Kidney (tissue), 14 donors: ENCODE data around the gene PRDM16. TPM values are rescaled to one million over a fixed set of nuclear protein-coding genes. Genes with fewer than 3 reads are reported as not detected.
A peak's percentile ranks its signal among the peaks of the same experiment; 100 is the strongest.

Experiments
- DNase-seq, 5 donors: peaks; one replicate each; pipeline ENCODE4 v3.0.0-alpha.2; 2013 to 2020
- FAIRE-seq: peaks from 2 replicates; lab custom pipeline; 2012; peaks lifted over from hg19 to GRCh38; lab: Jason Lieb, UNC
- H3K27ac ChIP-seq, 2 donors: one replicate each; pipeline ENCODE4 v1.7.0; 2013; ENCODE audit warnings: low read depth in 2 of 2, low read length in 2 of 2, inconsistent platforms in 1 of 2
- H3K27me3 ChIP-seq: one replicate; pipeline ENCODE4 v1.7.1; 2013; ENCODE audit warnings: low read length, inconsistent platforms; ENCODE audit not compliant: control insufficient read depth, insufficient read depth
- H3K36me3 ChIP-seq, 3 donors: one replicate each; pipeline versions ENCODE4 v1.7.0 to v1.7.1; 2013; ENCODE audit warnings: low read length in 3 of 3, control low read depth in 1 of 3, inconsistent platforms in 1 of 3; ENCODE audit not compliant: insufficient read depth in 3 of 3, control insufficient read depth in 2 of 3
- H3K4me1 ChIP-seq, 3 donors: one replicate each; pipeline versions ENCODE4 v1.7.0 to v1.7.1; 2013; ENCODE audit warnings: low read length in 3 of 3, inconsistent platforms in 1 of 3, low read depth in 1 of 3; ENCODE audit not compliant: control insufficient read depth in 2 of 3, insufficient read depth in 2 of 3
- H3K4me3 ChIP-seq, 3 donors: one replicate each; pipeline versions ENCODE4 v1.7.0 to v1.8.1; 2013; ENCODE audit warnings: low read length in 3 of 3, control low read depth in 1 of 3, inconsistent platforms in 1 of 3
- H3K9ac ChIP-seq, 3 donors: one replicate each; pipeline versions ENCODE4 v1.7.0 to v1.7.1; 2013; ENCODE audit warnings: low read length in 3 of 3, control low read depth in 1 of 3, inconsistent platforms in 1 of 3
- H3K9me3 ChIP-seq, 3 donors: one replicate each; pipeline versions ENCODE4 v1.7.0 to v1.7.1; 2013; ENCODE audit warnings: low read length in 3 of 3, control low read depth in 1 of 3, inconsistent platforms in 1 of 3; ENCODE audit not compliant: control insufficient read depth in 2 of 3, insufficient read depth in 1 of 3
- intact Hi-C: fragments of 100-400 bp; cut with DNase I; formaldehyde crosslinking; loops from one replicate; pipeline ENCODE4 v1.11.1; 2022
- polyA plus RNA-seq: library from polyadenylated mRNA; stranded (reverse); fragments of 350-450 nt; fragmentation: Illumina TruSeq; extraction: RNeasy Lipid Tissue Mini Kit (QIAGEN cat#74804); gene quantifications from one replicate; pipeline ENCODE4 v1.2.3, GENCODE V29; 2014; ENCODE audit warnings: low read depth, low replicate concordance; ENCODE audit not compliant: insufficient read depth
- total RNA-seq: library from RNA; stranded (reverse); fragmentation: NEBNext Ultra II Directional; extraction: Animal tissue kit (Norgen Biotek cat#: 25700); gene quantifications from one replicate; pipeline ENCODE4 v1.2.1, GENCODE V29; 2021
- TF ChIP-seq, protein P1 (sequence below): IDR thresholded peaks from 3 replicates; pipeline ENCODE4 v1.5.1; 2012; ENCODE audit warnings: mild to moderate bottlenecking, moderate library complexity, borderline replicate concordance; ENCODE audit not compliant: insufficient read depth; ENCODE audit errors: extremely low read depth
- donor health status: control.
- donor health status: control.
- donor health status: control.
- donor health status: control.
- donor health status: control.
- donor health status: DM: yes; HTN: yes; CAD: no.
- donor health status: Normal renal cell carcinoma (clear cell type).

The PRDM16 gene
- total and polyA plus RNA-seq, 2 donors from 2014 or later, result 3.0 to 21.9 TPM

DNA sequence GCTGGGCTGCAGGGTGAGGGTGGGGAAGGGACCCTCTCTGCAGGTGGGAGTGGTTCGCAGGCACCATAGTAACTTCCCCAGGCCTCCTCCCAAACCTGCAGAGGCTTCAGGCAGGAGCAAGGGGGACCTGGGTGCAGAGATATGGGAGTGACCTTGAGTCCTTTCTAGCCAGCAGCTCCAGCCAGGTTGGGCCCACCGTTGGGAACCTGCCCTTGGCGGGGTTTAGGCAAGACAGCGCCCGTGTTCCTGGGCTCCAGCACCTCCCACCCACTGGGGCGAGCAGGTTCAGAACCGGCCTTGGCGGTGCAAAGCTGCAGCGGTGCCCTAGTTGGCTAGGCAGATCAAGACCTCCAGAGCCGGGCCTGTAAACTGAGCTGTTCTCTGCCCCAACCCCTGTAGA, 2.2 kb upstream of the PRDM16 start:
- Histone ChIP-seq H3K27ac (peak overlapping the region; percentile 76 to 83), H3K27me3 (peaks cover 26% of the 10 kb centered on the region)

GRCh38 chr1:3067301-3067670, 1.7 kb upstream of the PRDM16 start:
- peak overlapping the region; percentile 76 to 83 for H3K27ac ChIP-seq

More for the DNA sequence above, 2.2 kb upstream of the PRDM16 start:
- no peaks in the 10 kb centered on the region for H3K9me3 ChIP-seq
- FAIRE-seq, result no peak
- DNase-seq, result peak in 2 of 5 donors; percentile 53 to 73
- intact Hi-C loops, result no loop called here
- H3K36me3 ChIP-seq, result no peaks in the 10 kb centered on the region
- H3K9ac ChIP-seq, result peak overlapping the region in 2 of 3 donors; percentile 56 to 80
- peaks cover 0 to 3% (median 0%) of the 10 kb centered on the region in 3 donors for H3K4me1 ChIP-seq
- TF ChIP-seq, protein P1, sequence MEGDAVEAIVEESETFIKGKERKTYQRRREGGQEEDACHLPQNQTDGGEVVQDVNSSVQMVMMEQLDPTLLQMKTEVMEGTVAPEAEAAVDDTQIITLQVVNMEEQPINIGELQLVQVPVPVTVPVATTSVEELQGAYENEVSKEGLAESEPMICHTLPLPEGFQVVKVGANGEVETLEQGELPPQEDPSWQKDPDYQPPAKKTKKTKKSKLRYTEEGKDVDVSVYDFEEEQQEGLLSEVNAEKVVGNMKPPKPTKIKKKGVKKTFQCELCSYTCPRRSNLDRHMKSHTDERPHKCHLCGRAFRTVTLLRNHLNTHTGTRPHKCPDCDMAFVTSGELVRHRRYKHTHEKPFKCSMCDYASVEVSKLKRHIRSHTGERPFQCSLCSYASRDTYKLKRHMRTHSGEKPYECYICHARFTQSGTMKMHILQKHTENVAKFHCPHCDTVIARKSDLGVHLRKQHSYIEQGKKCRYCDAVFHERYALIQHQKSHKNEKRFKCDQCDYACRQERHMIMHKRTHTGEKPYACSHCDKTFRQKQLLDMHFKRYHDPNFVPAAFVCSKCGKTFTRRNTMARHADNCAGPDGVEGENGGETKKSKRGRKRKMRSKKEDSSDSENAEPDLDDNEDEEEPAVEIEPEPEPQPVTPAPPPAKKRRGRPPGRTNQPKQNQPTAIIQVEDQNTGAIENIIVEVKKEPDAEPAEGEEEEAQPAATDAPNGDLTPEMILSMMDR, result no peak
- peak overlapping the region in 2 of 3 donors; percentile 31 to 69 for H3K4me3 ChIP-seq

GRCh38 chr1:3067671-3068563, 1.1 kb upstream of the PRDM16 start:
- H3K36me3 ChIP-seq, result no peaks in the 10 kb centered on the region
- H3K9me3 ChIP-seq, result no peaks in the 10 kb centered on the region
- TF ChIP-seq, protein P1, result no peak
- H3K27ac ChIP-seq, result peak overlapping the region; percentile 76 to 83
- H3K27me3 ChIP-seq, result peaks cover 25% of the 10 kb centered on the region
- intact Hi-C loops, result no loop called here
- H3K4me1 ChIP-seq, result peaks cover 0 to 3% (median 0%) of the 10 kb centered on the region in 3 donors
- FAIRE-seq (no peak), DNase-seq (peak in 2 of 5 donors; percentile 58 to 76)
- H3K4me3 ChIP-seq, result peak overlapping the region in 2 of 3 donors; percentile 45 to 69
- H3K9ac ChIP-seq, result peak overlapping the region in 1 of 3 donors; percentile 80

More at GRCh38 chr1:3067301-3067670, 1.7 kb upstream of the PRDM16 start:
- H3K4me1 ChIP-seq, result peaks cover 0 to 3% (median 0%) of the 10 kb centered on the region in 3 donors
- no peaks in the 10 kb centered on the region for H3K9me3 ChIP-seq
- FAIRE-seq (no peak), DNase-seq (no peak)
- no peaks in the 10 kb centered on the region for H3K36me3 ChIP-seq
- TF ChIP-seq, protein P1, result no peak
- intact Hi-C loops, result no loop called here
- peaks cover 27% of the 10 kb centered on the region for H3K27me3 ChIP-seq
- peak overlapping the region; percentile 6 to 69 (median 45) for H3K4me3 ChIP-seq
- H3K9ac ChIP-seq, result peak overlapping the region in 2 of 3 donors; percentile 56 to 80
